Liver (tissue), 3 donors: ENCODE data around the gene OAS1.

Source experiments
- FOXA1 ChIP-seq: IDR thresholded peaks from 2 replicates; pipeline ENCODE4 v1.6.1; 2016; ENCODE audit warnings: antibody characterized with exemption
- GABPA ChIP-seq, 2 donors: IDR thresholded peaks in 1 of 2; conservative IDR thresholded peaks in 1 of 2; 2 replicates each; pipeline ENCODE4 v1.6.1; 2016; ENCODE audit warnings: antibody characterized with exemption in 2 of 2, mild to moderate bottlenecking in 1 of 2, moderate library complexity in 1 of 2
- JUND ChIP-seq, 2 donors: IDR thresholded peaks; 2 replicates each; pipeline ENCODE4 v1.6.1; 2016; ENCODE audit warnings: antibody characterized with exemption in 2 of 2
- NR2F2 ChIP-seq: IDR thresholded peaks from 2 replicates; pipeline ENCODE4 v1.6.1; 2016; ENCODE audit warnings: antibody characterized with exemption
- SP1 ChIP-seq: IDR thresholded peaks from 2 replicates; pipeline ENCODE4 v1.6.1; 2018; ENCODE audit warnings: antibody characterized with exemption, mild to moderate bottlenecking
- TAF1 ChIP-seq: conservative IDR thresholded peaks from 2 replicates; pipeline ENCODE4 v1.6.1; 2016; ENCODE audit warnings: antibody characterized with exemption, mild to moderate bottlenecking
- TF ChIP-seq, protein P1 (sequence below): fragments of 150-350 bp; IDR thresholded peaks from 2 replicates; pipeline ENCODE4 v1.5.1; 2017; ENCODE audit warnings: improper control_type of control experiment, low read depth, low read length; ENCODE audit not compliant: missing input control
- TF ChIP-seq, protein P2 (sequence below): IDR thresholded peaks from 2 replicates; pipeline ENCODE4 v1.6.1; 2016; ENCODE audit warnings: antibody characterized with exemption
- TF ChIP-seq, protein P3 (sequence below): IDR thresholded peaks from 2 replicates; pipeline ENCODE4 v1.6.1; 2016; ENCODE audit warnings: antibody characterized with exemption, mild to moderate bottlenecking
- TF ChIP-seq, protein P4 (sequence below): IDR thresholded peaks from 2 replicates; pipeline ENCODE4 v1.6.1; 2016; ENCODE audit warnings: antibody characterized with exemption
- donor health status: healthy.
- donor health status: healthy.

DNA sequence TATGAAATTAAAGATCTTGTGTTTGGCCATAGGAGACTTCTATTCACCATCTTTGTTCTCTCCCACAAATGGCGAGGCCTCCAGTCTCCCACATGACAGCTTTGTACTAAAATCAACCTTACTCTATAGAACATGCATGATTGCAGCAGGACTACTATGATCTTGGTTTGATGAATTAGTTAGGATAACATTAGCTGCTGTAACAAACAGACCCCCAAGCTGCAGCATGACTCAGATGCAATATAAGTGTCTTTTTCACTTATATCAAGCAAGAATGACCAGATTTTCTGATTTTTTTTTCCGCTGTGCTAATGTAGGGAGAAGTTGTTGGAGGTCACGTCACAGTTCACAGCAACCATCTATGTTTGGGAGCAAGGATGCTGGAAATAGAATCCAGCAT is 20.7 kb downstream of the OAS1 start:
- TF ChIP-seq, protein P1, sequence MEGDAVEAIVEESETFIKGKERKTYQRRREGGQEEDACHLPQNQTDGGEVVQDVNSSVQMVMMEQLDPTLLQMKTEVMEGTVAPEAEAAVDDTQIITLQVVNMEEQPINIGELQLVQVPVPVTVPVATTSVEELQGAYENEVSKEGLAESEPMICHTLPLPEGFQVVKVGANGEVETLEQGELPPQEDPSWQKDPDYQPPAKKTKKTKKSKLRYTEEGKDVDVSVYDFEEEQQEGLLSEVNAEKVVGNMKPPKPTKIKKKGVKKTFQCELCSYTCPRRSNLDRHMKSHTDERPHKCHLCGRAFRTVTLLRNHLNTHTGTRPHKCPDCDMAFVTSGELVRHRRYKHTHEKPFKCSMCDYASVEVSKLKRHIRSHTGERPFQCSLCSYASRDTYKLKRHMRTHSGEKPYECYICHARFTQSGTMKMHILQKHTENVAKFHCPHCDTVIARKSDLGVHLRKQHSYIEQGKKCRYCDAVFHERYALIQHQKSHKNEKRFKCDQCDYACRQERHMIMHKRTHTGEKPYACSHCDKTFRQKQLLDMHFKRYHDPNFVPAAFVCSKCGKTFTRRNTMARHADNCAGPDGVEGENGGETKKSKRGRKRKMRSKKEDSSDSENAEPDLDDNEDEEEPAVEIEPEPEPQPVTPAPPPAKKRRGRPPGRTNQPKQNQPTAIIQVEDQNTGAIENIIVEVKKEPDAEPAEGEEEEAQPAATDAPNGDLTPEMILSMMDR: no peak
- TF ChIP-seq SP1 (no peak), FOXA1 (no peak), GABPA (IDR thresholded peaks at IDR 0.05 in 1 of 2, conservative IDR thresholded peaks at IDR 0.05 in 1 of 2) (no peak), NR2F2 (no peak), TAF1 (no peak), JUND (IDR thresholded peaks at IDR 0.05) (no peak)
- TF ChIP-seq, protein P2, sequence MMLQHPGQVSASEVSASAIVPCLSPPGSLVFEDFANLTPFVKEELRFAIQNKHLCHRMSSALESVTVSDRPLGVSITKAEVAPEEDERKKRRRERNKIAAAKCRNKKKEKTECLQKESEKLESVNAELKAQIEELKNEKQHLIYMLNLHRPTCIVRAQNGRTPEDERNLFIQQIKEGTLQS: no peak
- TF ChIP-seq, protein P3, sequence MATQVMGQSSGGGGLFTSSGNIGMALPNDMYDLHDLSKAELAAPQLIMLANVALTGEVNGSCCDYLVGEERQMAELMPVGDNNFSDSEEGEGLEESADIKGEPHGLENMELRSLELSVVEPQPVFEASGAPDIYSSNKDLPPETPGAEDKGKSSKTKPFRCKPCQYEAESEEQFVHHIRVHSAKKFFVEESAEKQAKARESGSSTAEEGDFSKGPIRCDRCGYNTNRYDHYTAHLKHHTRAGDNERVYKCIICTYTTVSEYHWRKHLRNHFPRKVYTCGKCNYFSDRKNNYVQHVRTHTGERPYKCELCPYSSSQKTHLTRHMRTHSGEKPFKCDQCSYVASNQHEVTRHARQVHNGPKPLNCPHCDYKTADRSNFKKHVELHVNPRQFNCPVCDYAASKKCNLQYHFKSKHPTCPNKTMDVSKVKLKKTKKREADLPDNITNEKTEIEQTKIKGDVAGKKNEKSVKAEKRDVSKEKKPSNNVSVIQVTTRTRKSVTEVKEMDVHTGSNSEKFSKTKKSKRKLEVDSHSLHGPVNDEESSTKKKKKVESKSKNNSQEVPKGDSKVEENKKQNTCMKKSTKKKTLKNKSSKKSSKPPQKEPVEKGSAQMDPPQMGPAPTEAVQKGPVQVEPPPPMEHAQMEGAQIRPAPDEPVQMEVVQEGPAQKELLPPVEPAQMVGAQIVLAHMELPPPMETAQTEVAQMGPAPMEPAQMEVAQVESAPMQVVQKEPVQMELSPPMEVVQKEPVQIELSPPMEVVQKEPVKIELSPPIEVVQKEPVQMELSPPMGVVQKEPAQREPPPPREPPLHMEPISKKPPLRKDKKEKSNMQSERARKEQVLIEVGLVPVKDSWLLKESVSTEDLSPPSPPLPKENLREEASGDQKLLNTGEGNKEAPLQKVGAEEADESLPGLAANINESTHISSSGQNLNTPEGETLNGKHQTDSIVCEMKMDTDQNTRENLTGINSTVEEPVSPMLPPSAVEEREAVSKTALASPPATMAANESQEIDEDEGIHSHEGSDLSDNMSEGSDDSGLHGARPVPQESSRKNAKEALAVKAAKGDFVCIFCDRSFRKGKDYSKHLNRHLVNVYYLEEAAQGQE: no peak
- TF ChIP-seq, protein P4, sequence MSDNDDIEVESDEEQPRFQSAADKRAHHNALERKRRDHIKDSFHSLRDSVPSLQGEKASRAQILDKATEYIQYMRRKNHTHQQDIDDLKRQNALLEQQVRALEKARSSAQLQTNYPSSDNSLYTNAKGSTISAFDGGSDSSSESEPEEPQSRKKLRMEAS: no peak
